Astrocyte (in vitro differentiated cells and primary cell): ENCODE results near the gene EPN2. TPM values are rescaled to one million over a fixed set of nuclear protein-coding genes. Genes with fewer than 3 reads are reported as not detected.

Experiments
- DNase-seq: peaks from one replicate; pipeline ENCODE4 v3.0.0-alpha.2; 2010; ENCODE audit warnings: low read depth
- FAIRE-seq: peaks from 2 replicates; lab custom pipeline; 2011; peaks lifted over from hg19 to GRCh38; lab: Jason Lieb, UNC
- H2AFZ ChIP-seq: 2 replicates; pipeline ENCODE4 v1.6.0; 2012; ENCODE audit warnings: low read depth, low read length, inconsistent platforms
- H3K27ac ChIP-seq: 2 replicates; pipeline ENCODE4 v1.5.1; 2011; ENCODE audit warnings: low read depth, low read length, inconsistent platforms
- H3K27me3 ChIP-seq: 2 replicates; pipeline ENCODE4 v1.6.0; 2011; ENCODE audit warnings: low read length, inconsistent platforms; ENCODE audit not compliant: insufficient read depth
- H3K36me3 ChIP-seq: 2 replicates; pipeline ENCODE4 v1.5.1; 2011; ENCODE audit warnings: low read length, inconsistent platforms; ENCODE audit not compliant: insufficient read depth
- H3K4me1 ChIP-seq: 2 replicates; pipeline ENCODE4 v1.5.1; 2011; ENCODE audit warnings: low read length, inconsistent platforms; ENCODE audit not compliant: insufficient read depth
- H3K4me2 ChIP-seq: 2 replicates; pipeline ENCODE4 v1.6.0; 2012; ENCODE audit warnings: low read length, inconsistent platforms
- H3K4me3 ChIP-seq: 2 replicates; pipeline ENCODE4 v1.5.1; 2011; ENCODE audit warnings: low read depth, mild to moderate bottlenecking, low read length, inconsistent platforms; ENCODE audit not compliant: insufficient read depth
- H3K79me2 ChIP-seq: 2 replicates; pipeline ENCODE4 v1.6.0; 2012; ENCODE audit warnings: mild to moderate bottlenecking, low read length, inconsistent platforms; ENCODE audit not compliant: insufficient read depth
- H3K9ac ChIP-seq: 2 replicates; pipeline ENCODE4 v1.6.0; 2012; ENCODE audit warnings: mild to moderate bottlenecking, low read length, inconsistent platforms
- H3K9me3 ChIP-seq: 2 replicates; pipeline ENCODE4 v1.5.1; 2012; ENCODE audit warnings: low read depth, mild to moderate bottlenecking, low read length, inconsistent platforms; ENCODE audit not compliant: insufficient read depth
- H4K20me1 ChIP-seq: 2 replicates; pipeline ENCODE4 v1.6.0; 2012; ENCODE audit warnings: low read length, inconsistent platforms; ENCODE audit not compliant: insufficient read depth
- H3K27ac Mint-ChIP-seq: one replicate; pipeline ENCODE4 v1.8.0; 2021; ENCODE audit warnings: mild to moderate bottlenecking, mixed read lengths; ENCODE audit not compliant: unreplicated experiment
- H3K27me3 Mint-ChIP-seq: one replicate; pipeline ENCODE4 v1.8.0; 2021; ENCODE audit warnings: low read depth, mixed read lengths; ENCODE audit not compliant: unreplicated experiment
- H3K36me3 Mint-ChIP-seq: one replicate; pipeline ENCODE4 v1.8.0; 2021; ENCODE audit warnings: low read depth, mixed read lengths; ENCODE audit not compliant: unreplicated experiment
- H3K4me1 Mint-ChIP-seq: one replicate; pipeline ENCODE4 v1.8.0; 2021; ENCODE audit warnings: low read depth, mixed read lengths; ENCODE audit not compliant: unreplicated experiment
- H3K4me3 Mint-ChIP-seq: one replicate; pipeline ENCODE4 v1.8.0; 2021; ENCODE audit warnings: mild to moderate bottlenecking, moderate library complexity, mixed read lengths; ENCODE audit not compliant: unreplicated experiment
- H3K9me3 Mint-ChIP-seq: one replicate; pipeline ENCODE4 v1.8.0; 2021; ENCODE audit warnings: mild to moderate bottlenecking, mixed read lengths; ENCODE audit not compliant: unreplicated experiment
- EZH2 ChIP-seq: IDR thresholded peaks from 2 replicates; pipeline ENCODE4 v1.6.1; 2012; ENCODE audit warnings: mild to moderate bottlenecking, low read length, inconsistent platforms; ENCODE audit not compliant: insufficient read depth
- total RNA-seq: library from RNA; stranded (reverse); gene quantifications from 2 replicates; pipeline ENCODE4 v1.2.1, GENCODE V29; 2021
- TF ChIP-seq, protein P1 (sequence below): IDR thresholded peaks from 2 replicates; pipeline ENCODE4 v1.5.1; 2011; ENCODE audit warnings: low read depth, mild to moderate bottlenecking, inconsistent platforms, low read length, moderate library complexity; ENCODE audit not compliant: insufficient read depth

EPN2 gene
- total RNA-seq, 1 donor from 2014 or later, result 48.7 TPM

DNA sequence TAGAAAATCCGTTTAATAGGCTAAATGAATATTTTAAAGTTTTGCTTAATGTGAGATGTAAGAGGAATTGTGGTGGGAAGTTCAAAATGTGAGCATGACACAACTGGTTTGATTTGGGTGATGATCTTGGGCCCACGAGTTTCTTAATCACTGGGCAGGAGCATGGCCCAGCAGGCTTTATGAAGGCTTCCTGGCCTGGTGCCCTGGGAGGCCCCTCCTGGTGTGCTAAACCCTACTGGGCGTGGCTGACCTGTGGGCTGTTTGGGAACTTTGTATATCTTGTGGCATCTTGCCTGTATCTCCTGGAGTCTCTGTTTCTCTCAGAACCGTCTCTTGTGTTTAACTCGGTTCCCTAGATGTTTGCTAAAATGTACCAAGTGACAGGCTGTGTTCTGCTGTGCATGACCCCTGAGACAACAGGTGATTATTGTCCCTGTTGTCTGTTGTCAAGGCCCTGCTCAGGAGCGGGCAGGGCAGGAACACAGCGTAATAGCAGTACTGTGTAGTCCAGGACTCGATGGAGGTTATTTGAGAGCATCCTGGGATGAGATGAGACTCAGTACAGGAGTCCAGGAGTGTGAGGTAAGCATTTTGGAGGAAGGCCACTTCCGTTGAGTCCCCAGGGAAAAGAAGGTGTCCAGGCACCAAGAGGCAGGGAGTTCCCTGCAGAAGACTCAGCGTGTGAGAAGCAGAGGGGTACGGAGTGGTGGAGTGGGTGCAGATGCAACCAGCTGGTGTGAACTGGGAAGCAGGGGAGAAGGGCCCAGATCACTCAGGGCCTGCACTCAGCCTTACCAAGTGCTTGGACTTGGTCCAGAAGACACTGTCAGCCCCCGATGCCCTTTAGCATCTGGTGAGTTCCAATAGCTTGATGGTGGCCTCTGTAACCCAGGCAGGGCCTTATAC is 76.8 kb downstream of the EPN2 start:
- Histone ChIP-seq H3K4me3 (no peak overlapping the region), H3K4me2 (no peak overlapping the region), H3K79me2 (peaks cover 4% of the 10 kb centered on the region), H2AFZ (no peak overlapping the region), H3K27me3 (no peaks in the 10 kb centered on the region), H3K36me3 (peaks cover 6% of the 10 kb centered on the region), H3K4me1 (peaks cover 29% of the 10 kb centered on the region), H4K20me1 (peaks cover 7% of the 10 kb centered on the region), H3K9ac (no peak overlapping the region), H3K27ac (no peak overlapping the region), H3K9me3 (no peaks in the 10 kb centered on the region)
- Mint-ChIP-seq H3K27ac (no peak overlapping the region), H3K27me3 (no peaks in the 10 kb centered on the region), H3K4me1 (peaks cover 18% of the 10 kb centered on the region), H3K4me3 (no peak overlapping the region), H3K36me3 (peaks cover 21% of the 10 kb centered on the region), H3K9me3 (no peaks in the 10 kb centered on the region)
- no peak for FAIRE-seq
- TF ChIP-seq EZH2, result no peak
- TF ChIP-seq, protein P1, sequence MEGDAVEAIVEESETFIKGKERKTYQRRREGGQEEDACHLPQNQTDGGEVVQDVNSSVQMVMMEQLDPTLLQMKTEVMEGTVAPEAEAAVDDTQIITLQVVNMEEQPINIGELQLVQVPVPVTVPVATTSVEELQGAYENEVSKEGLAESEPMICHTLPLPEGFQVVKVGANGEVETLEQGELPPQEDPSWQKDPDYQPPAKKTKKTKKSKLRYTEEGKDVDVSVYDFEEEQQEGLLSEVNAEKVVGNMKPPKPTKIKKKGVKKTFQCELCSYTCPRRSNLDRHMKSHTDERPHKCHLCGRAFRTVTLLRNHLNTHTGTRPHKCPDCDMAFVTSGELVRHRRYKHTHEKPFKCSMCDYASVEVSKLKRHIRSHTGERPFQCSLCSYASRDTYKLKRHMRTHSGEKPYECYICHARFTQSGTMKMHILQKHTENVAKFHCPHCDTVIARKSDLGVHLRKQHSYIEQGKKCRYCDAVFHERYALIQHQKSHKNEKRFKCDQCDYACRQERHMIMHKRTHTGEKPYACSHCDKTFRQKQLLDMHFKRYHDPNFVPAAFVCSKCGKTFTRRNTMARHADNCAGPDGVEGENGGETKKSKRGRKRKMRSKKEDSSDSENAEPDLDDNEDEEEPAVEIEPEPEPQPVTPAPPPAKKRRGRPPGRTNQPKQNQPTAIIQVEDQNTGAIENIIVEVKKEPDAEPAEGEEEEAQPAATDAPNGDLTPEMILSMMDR, result no peak
- no peak for DNase-seq

DNA sequence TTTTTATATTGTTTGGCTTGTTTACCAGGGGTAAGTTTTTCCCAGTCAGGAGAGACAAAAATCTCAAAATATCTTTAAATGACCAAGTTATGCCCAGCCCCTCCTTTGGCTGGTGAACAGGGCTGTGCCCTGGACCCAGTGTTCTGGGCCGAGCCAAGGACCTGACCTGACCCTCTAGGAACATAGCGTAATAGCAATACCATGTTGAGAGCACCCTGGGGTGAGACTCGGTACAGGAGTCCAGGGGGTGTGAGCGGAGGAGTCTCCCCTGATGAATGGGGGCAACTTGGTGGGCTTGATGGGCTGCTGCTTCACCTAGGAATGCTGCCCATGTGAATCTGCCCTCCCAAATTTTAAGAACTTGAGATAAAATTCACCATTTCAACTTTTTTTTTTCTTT is 77.9 kb downstream of the EPN2 start:
- peaks cover 6% of the 10 kb centered on the region for H3K36me3 ChIP-seq
- no peaks in the 10 kb centered on the region for H3K9me3 Mint-ChIP-seq
- H3K9me3 ChIP-seq, result no peaks in the 10 kb centered on the region
- H3K36me3 Mint-ChIP-seq, result peaks cover 17% of the 10 kb centered on the region
- no peaks in the 10 kb centered on the region for H3K27me3 Mint-ChIP-seq
- H3K4me2 ChIP-seq, result no peak overlapping the region
- H3K27me3 ChIP-seq, result no peaks in the 10 kb centered on the region
- DNase-seq (no peak), FAIRE-seq (no peak)
- no peak overlapping the region for H3K27ac Mint-ChIP-seq
- H3K9ac ChIP-seq, result no peak overlapping the region
- H3K4me1 ChIP-seq, result peaks cover 29% of the 10 kb centered on the region
- H4K20me1 ChIP-seq, result peaks cover 7% of the 10 kb centered on the region
- no peak overlapping the region for H3K27ac ChIP-seq
- peaks cover 12% of the 10 kb centered on the region for H3K4me1 Mint-ChIP-seq
- H3K79me2 ChIP-seq, result peaks cover 4% of the 10 kb centered on the region
- H3K4me3 Mint-ChIP-seq, result no peak overlapping the region
- TF ChIP-seq, protein P1, result no peak
- TF ChIP-seq EZH2, result no peak
- no peak overlapping the region for H2AFZ ChIP-seq
- no peak overlapping the region for H3K4me3 ChIP-seq
